Testis (tissue), 2 donors: ENCODE measurements around the gene KRT13.

ENCODE experiments used
- CTCF ChIP-seq, 3 experiments: fragments of 450-650 bp in 2 of 3; fragments of 200-600 bp in 1 of 3; sonication (generic) in 1 of 3; IDR thresholded peaks; one replicate each; pipeline ENCODE4 v1.5.1; 2016 to 2019; ENCODE audit warnings: antibody characterized with exemption in 3 of 3, mild to moderate bottlenecking in 2 of 3, moderate library complexity in 1 of 3
- POLR2A ChIP-seq: fragments of 450-650 bp; IDR thresholded peaks from one replicate; pipeline ENCODE4 v1.6.1; 2017; ENCODE audit warnings: antibody characterized with exemption, mild to moderate bottlenecking, moderate library complexity

- TF ChIP-seq CTCF (IDR thresholded peaks at IDR 0.05) (no peak), POLR2A (no peak)
Observed at GRCh38 chr17:41483531-41483930, 21.9 kb downstream of the KRT13 start.
